Activated CD8-positive, alpha-beta memory T cell treated with anti-CD3 and anti-CD28 coated beads for 1 hour (primary cell): Measurements from ENCODE around the gene DNAH6.
"Not testable (repeated sequence)": the region's sequence is repeated elsewhere in the genome, so short reads cannot be mapped to it uniquely, and the experiment has no call there.

Experiments
- DNase-seq, 2 donors: peaks; one replicate each; pipeline ENCODE4 v3.0.0-alpha.2; 2020; ENCODE audit warnings: low read depth in 1 of 2; ENCODE audit errors: extremely low read depth in 1 of 2

The DNAH6 gene, protein sequence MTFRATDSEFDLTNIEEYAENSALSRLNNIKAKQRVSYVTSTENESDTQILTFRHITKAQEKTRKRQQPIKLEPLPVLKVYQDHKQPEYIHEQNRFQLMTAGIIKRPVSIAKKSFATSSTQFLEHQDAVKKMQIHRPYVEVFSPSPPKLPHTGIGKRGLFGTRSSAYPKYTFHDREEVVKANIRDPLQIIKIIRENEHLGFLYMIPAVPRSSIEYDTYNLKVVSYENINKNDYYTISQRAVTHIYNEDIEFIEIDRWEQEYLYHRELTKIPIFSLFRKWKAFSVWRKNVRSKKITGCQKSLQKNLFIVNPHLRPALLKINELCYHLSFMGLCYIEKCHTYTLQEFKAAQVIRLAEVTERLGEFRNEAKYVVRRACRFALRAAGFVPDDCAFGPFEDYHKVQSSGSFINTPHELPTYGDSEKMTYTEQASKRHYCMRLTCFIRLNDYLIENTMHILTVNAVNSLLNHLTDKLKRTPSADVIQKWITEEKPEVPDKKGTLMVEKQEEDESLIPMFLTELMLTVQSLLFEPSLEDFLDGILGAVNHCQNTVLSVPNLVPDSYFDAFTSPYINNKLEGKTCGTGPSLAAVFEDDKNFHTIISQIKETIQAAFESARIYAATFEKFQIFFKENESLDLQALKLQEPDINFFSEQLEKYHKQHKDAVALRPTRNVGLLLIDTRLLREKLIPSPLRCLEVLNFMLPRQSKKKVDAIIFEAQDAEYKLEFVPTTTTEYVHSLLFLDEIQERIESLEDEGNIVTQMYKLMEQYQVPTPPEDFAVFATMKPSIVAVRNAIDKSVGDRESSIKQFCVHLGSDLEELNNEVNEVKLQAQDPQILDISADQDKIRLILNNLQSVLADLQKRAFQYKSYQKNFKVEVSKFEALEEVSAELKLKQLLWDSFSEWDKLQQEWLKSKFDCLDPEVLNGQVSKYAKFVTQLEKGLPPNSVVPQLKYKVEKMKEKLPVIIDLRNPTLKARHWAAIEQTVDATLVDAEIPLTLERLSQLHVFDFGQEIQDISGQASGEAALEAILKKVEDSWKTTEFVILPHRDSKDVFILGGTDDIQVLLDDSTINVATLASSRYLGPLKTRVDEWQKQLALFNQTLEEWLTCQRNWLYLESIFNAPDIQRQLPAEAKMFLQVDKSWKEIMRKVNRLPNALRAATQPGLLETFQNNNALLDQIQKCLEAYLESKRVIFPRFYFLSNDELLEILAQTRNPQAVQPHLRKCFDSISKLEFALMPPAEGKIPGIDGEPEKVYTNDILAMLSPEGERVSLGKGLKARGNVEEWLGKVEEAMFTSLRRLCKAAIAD (N-terminal part only)

DNA sequence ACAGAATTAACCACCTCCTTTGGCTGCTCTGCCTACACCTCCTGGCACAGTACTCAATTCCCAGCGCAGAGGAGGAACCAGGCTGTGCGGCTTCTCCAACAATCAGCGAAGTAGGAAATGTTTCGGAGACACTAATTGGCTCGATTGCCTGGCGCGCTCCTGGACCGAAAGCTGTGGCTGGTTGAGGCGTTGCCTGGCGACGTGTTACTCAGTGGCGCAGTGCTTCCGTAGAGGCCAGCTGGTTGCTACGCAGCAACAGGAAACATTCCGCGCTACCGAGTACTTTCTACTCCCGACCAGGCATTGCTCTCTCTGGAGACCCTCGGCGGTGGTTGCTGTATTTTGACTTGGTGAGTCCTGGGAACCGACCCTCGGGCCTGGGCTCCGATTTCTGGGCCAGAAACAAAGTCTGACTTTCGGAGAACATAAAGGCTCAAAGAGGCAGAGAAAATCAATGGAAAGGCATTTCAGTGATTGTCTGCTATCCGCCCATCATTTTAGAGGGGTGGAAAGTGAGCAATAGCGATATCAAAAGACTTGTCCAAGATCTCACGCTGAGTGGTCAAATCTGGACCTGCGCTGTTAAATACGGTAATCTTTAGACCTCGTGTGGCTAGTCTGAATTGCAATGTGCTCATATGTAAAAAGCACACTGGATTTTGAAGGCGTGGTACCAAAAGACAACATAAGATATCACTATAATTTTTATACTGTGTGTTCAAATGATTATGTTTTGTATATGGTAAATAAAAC is at the start of gene DNAH6:
TSS of gene DNAH6 (plus strand) at position 265 of the 753 bp plus-strand sequence. CDS start 1,329 bp downstream, outside the sequence.
- peak; percentile 67 to 77 for DNase-seq

DNA sequence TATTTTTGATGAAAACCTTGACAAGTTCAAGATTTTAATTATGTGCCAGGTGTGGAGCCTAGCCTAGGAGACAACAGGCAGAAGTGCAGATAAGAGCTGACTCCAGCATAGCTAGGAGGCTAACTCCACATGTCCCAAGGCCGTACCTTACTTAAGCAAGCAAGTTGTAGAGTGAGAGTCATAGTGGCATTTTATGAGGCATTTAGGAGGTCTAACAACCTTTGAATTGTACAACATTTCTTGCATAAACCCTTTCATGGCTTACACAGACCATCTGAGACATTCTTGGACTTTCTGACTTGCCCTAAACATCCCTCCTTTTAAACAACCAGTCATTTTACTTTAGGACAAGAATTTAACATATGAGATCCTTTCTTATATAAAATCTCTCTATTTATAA is 48.9 kb upstream of the DNAH6 start:
- no peak for DNase-seq

DNA sequence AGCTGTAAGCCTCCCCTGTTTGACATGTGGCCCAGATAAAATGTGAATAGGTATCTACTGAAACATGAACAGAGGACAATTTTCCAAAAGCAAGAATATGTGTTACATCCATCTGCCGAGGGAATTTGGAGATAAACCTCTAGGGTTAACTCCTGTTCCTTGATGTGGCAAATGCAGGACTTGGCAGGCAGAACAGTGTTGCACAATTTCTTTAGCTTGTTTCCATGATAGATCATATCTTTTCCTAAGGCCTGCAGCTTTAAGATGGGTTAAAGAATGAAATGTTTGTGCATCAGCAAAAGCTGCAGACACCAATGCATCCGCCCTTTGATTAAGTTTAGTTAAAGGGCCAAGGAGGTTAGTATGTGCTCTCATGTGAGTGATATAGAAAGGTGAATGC is 43.9 kb upstream of the DNAH6 start:
- not testable (repeated sequence) for DNase-seq

DNA sequence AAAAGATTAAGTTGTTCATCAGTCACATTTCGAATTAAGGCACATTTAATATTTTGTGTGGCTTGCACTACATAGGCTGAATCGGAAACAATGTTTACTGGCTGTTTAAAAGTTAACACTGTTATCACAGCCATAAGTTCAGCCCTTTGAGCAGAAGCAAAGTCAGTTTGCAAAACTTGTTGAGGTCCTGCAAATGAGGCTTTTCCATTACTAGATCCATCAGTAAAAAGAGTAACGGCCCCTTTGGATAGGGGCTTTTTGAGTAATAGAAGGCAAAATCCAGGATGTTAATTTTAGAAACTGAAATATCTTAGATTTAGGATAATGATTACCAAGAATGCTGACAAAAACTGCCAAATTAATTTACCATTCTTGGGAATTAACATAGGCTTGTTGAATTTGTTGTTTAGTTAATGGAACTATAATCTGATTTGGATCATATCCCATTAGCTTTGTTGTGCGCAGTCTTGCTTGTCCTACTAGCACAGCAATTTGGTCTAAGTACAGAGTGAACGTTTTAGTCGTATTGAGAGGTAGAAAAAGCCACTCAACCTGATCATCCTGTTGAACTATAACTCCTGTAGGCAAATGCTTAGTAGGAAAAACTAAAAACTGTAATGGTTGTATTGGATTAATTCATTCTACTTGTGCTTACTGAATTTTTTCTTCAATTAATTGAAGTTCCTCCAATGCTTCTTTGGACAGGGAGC is 43.3 kb upstream of the DNAH6 start:
- no peak for DNase-seq

DNA sequence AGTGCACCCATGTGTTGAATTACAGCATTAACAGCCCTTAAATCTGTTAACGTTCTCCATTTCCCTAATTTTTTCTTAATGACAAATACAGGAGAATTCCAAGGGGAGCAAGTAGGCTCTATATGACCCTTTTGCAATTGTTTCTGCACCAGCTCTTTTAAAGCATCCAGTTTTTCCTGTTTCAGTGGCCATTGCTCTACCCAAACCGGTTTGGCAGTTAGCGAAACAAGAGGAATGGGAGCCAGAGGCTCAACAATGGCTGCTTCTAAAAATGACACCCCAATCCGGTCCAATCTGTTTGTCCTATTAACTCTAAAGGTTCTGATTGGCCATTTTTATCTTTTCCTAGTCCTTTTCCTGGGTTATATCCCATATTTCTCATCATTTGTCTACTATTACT is 42.1 kb upstream of the DNAH6 start:
- DNase-seq = no peak

DNA sequence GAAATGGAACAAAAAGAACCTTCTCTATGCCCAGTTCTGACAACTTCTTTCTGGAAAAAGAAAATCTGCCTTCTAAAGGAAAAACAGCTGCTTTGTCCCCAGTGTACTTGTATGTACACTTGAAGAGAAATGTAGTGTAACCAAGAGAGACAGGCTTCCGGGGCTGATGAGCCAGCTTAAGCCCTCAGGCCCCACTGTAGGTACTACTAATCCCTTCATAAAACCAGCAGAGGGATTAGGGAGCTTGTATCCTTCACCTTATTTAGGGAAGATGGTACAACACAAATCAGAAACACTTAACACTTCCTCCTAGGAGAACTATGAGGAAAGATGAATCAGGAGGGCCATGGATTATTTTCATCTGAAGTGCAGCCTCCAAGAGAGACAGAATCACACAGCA is 38.4 kb upstream of the DNAH6 start:
- DNase-seq = no peak

DNA sequence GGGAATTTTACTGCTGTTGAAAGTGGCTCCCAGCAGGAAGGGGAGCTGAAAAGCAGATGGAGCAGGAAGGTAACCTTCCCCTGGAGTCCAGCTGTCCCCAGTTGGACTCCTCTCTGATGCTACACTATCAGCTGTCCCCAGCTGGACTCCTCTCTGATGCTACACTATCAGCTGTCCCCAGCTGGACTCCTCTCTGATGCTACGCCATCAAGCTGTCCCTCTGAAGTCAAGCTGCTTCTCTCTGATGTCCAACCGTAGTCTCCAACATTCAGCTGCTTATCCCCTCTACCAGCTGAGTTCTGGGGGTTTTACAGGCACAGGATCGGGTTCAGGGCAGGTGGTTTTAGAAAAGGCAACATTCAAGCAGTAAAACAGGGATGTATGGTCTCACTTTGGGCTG is 37.4 kb upstream of the DNAH6 start:
- no peak for DNase-seq

DNA sequence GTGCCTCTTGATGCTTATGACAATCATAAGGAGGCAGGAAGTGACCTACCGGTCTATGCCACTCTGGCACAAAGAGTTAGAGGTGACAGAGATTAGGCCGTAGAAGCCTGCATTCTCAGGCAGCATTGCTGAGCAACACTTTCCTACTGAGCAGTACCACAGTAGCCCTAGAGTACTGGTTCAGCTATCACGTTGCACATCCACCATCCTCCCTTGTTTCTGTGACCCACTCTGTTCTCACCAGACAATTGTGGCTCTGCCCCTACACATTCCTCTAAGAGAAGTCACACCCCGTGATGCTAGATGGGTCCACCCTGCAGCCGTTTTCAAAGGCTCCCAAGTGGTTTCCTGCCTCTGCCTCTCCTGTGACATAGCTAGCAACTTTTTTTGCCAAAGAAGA is 34.6 kb upstream of the DNAH6 start:
- DNase-seq = no peak

DNA sequence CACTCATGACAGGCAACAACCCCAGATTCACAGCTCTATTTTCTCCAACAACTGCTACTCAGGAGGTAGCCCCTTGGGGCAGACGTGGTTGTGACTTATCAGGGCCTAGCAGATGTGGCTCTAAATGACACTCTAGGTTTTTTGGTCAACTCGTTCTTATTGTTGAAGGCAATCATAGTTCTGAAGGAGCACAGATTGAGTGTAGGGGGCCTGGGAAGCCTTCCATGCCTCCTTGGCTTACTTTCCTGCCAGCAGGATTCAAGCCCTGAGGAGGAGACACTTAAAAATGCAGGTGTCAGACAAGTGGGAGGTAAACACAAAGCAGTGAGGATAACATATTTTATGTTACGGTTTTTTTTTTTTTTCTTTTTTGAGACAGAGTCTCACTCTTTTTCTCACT is 33.7 kb upstream of the DNAH6 start:
- no peak for DNase-seq

DNA sequence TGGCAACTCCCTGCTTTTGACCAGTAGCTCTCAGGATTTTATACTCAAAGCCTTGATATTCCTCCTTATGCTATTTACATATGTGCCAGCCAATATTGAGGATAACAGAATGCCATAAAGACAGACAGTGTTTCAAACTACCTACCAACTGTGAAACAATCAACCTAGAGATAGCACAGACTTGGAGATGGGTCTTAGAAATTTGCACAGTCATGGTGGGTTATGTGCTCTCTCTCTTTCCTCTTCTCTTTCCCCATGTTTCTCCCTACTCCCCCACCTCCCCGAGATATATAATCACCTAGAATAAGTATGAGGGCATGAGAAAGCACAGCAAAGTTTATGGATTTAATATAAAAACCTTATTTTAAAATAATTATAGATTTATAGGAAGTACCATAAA is 33.0 kb upstream of the DNAH6 start:
- DNase-seq = no peak

DNA sequence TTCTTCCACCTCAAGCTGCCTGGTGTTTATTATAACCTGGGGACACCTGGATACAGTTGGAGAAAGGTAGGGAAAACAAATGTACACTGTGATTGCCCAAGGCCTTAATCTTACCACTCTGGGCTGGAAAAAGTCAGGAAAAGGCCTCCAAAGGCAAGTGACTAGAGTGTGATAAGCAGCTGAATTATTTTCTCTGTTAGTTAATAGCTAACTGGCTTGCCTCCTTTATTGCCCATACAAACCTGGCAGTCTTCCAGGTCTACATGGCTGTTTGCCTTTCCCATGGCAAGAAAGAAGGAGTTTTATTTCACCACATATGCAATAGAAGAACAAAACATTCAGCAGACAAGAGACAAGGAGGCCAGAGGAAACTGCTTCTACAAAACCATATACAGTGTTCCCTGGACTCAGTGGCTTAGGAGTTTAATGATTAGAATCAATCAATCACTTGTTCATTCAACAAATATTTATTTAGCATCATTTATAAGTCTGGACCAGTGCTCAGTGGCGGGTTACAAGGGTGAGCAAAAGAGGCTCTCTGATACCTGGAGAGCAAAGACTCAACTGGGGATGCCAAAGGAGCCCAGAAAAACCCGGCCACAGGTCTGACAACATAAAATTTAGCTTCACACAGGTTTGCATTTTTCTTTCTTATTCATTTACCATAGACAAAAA is 29.7 kb upstream of the DNAH6 start:
- DNase-seq = no peak

DNA sequence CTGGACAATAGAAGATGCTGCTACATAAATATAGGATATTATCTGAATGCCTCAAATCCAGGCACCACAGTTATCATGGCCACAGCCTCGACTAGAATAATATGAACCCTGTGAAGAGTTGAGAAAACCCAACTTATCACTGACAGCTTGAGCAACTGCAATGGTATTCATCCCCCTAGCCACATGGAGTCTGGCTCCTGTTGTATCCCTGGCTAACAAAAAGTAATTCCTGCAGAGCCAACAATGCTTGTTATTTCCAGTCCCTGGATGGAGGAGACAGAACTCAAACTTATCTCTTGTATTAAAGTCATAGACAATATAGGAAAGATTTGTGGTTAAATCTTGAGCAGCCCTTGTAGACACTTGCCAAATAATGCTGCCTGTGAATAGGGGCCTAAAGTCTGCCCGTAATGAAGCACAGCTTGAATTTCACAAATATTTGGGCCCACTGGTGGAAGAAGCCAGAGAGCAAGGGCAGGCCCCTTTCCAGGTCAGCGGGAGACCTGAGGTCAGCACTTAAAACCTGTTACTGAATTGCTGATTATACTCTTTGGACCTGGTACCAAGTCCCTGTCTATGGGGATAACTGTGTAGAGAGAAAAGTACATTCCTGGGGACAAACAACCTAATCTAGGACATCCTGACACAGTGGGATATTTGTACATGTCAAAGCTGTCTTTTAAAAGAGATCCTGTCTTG is 28.9 kb upstream of the DNAH6 start:
- DNase-seq = no peak

DNA sequence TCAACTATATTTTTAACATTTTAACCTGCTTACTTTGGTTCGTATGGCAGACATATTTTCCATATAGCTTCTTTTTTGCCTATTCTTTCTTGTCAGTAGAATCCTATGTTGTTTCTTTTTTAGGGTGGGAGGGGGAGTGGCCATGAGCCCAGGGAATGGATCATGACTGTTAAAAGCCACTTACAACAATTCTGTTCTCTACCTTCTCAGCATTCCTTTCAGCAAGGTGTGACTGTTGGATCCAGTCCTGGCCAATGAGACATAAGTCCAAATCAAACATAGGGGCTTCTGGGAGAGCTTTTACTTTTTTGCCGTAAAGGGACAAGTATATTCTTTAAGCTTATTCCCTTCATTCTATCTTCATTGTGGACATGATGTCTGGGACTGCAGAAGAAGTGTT is 25.0 kb upstream of the DNAH6 start:
- no peak for DNase-seq

DNA sequence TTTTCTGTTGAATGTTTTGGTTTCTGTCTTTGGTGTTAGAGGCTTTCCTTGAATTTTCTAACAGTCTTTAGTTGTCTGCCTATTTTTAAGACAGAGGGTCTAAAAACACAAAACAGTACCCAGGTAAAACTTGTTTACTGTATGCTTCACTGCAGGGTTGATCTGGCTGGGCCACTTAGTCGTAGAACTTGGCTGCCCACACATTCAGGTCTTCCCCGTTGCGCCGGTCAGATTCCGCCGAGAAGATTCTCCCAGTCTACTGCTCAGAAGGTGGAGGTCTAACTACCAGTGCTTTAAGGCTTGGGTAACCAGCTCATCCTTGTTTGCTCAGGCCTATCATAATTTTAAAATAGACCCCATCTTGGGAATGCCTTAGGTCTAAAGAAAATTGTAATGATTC is 24.6 kb upstream of the DNAH6 start:
- DNase-seq = no peak

DNA sequence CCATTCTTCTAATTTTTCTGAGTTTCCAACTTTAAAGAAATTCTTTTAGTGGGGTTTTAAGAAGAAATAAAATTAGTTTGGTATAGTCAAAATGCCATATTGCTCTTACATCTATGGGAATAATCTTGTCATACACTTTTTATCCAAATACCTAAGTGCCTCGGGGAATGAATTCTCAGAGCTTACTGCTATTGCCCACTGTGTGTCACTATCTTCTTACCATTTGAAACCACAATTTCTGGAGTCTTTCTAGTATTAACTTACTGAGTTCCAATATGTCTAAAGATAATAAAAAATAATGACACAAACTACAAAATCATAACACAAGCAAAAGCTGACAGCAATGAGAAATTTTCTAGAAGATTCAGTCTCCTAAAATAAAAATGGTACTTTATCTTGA is 23.7 kb upstream of the DNAH6 start:
- no peak for DNase-seq

DNA sequence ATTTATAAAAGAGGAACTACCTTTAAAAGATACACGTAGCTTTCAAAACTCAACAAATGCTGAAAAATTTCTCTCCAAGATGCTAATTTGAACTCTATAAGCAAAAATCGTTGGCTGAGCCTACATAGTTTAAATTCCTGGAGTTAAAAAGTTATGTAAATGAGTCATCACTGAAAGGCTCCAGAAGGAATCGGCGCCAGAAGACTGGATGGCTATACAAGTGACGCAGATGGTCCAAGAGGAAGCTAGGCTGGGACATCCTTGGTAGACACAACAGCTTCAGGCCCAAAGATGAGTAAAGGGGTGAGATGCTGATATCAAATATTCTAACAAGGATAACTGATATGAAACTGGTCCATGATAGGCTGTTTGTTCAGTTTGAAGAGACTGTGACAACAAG is 22.8 kb upstream of the DNAH6 start:
- DNase-seq = no peak

DNA sequence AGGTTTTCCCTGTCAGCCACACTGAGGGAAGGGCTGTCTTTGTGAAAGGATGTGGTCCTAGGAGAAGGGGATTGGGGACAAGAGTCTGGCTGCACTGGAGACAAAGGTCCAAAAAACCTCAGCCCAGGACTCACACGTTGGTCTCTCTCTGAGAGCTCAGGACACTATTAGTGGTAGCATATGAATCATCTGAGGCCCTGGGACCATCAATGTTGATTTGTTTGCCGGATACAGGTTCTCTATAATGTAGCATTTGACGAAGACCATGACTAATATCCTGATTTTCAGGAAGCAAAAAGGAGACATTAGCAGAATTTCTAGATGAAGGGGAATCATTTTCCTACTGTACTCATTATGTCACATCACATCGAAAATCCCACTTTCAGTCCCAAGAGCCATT is 22.2 kb upstream of the DNAH6 start:
- no peak for DNase-seq

DNA sequence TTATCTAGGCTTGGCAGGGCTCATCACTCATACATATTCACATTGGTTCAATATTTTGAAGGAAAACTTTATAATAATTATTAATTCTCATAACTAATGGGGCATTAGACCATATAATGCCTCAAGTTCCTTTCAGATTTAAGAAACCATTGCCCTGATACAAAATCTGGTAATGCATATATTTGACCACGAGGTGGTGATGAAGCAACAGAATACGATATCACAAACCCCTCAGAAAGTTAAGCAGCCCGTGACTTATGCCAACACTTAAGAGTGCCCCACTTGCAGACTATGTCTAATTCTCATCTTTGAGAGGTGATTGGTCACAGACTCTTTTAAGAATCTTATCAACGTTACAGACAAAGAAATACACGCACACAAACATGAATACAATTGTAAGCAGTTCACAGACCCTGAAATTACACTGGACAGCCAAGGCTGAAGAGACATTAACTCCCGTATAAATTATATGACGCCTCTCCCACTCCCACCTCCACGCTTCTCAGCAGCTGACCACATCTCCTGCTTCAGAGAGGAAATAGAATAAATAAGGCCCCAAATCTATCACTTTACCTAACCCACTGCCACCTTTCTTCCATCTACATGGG is 20.7 kb upstream of the DNAH6 start:
- DNase-seq = no peak
